Measurements from ENCODE around the gene ZCCHC24. TPM values are rescaled to one million over a fixed set of nuclear protein-coding genes. Genes with fewer than 3 reads are reported as not detected.

The ZCCHC24 gene
- total RNA-seq, 2 experiments from 2014 or later, result 0.53 to 0.75 TPM

GRCh38 chr10:79483948-79484347, 38.5 kb upstream of the ZCCHC24 start:
- Mint-ChIP-seq H3K27ac (no peak overlapping the region), H3K4me3 (no peak overlapping the region), H3K9me3 (ENCODE audit: low read depth) (no peaks in the 10 kb centered on the region), H3K4me1 (no peaks in the 10 kb centered on the region), H3K36me3 (ENCODE audit: low read depth) (no peaks in the 10 kb centered on the region), H3K27me3 (peaks cover 6% of the 10 kb centered on the region)
- ChIA-PET POLR2A (no interaction called here), CTCF (no interaction called here)
- intact Hi-C loops (cut with DNase I, micrococcal nuclease), result no loop called here
- no peak for DNase-seq
- ATAC-seq, result no peak

- peaks cover 6% of the 10 kb centered on the region for H3K27me3 Mint-ChIP-seq
- ATAC-seq, result no peak
- H3K27ac Mint-ChIP-seq, result no peak overlapping the region
- no peak for DNase-seq
- H3K9me3 Mint-ChIP-seq (ENCODE audit: low read depth), result no peaks in the 10 kb centered on the region
- H3K4me3 Mint-ChIP-seq, result no peak overlapping the region
- no peaks in the 10 kb centered on the region for H3K36me3 Mint-ChIP-seq (ENCODE audit: low read depth)
- no peaks in the 10 kb centered on the region for H3K4me1 Mint-ChIP-seq
- CTCF ChIA-PET, result interaction anchor here (1.4 kb wide), 1 partner anchor 16 kb away, joined by 4 read pairs; no protein-coding TSS in a partner anchor
- POLR2A ChIA-PET, result no interaction called here
- intact Hi-C loops (cut with DNase I, micrococcal nuclease), result no loop called here
Observed at GRCh38 chr10:79483299-79483698, 37.9 kb upstream of the ZCCHC24 start.

GRCh38 chr10:79482741-79483140, 37.3 kb upstream of the ZCCHC24 start:
- no peaks in the 10 kb centered on the region for H3K4me1 Mint-ChIP-seq
- POLR2A ChIA-PET, result no interaction called here
- no peaks in the 10 kb centered on the region for H3K36me3 Mint-ChIP-seq (ENCODE audit: low read depth)

GRCh38 chr10:79482304-79482703, 36.9 kb upstream of the ZCCHC24 start:
- Mint-ChIP-seq H3K4me1 (no peaks in the 10 kb centered on the region), H3K9me3 (ENCODE audit: low read depth) (no peaks in the 10 kb centered on the region), H3K27ac (no peak overlapping the region), H3K27me3 (peaks cover 10% of the 10 kb centered on the region), H3K4me3 (no peak overlapping the region), H3K36me3 (ENCODE audit: low read depth) (no peaks in the 10 kb centered on the region)
- ChIA-PET POLR2A (no interaction called here), CTCF (interaction anchor here (1.4 kb wide), 1 partner anchor 15 kb away, joined by 4 read pairs; no protein-coding TSS in a partner anchor)
- DNase-seq (no peak), ATAC-seq (no peak)
- intact Hi-C loops (cut with DNase I, micrococcal nuclease), result no loop called here

More at GRCh38 chr10:79482741-79483140, 37.3 kb upstream of the ZCCHC24 start:
- CTCF ChIA-PET, result interaction anchor here (1.4 kb wide), 1 partner anchor 15 kb away, joined by 4 read pairs; no protein-coding TSS in a partner anchor
- DNase-seq (no peak), ATAC-seq (no peak)
- H3K27ac Mint-ChIP-seq, result no peak overlapping the region
- intact Hi-C loops (cut with DNase I, micrococcal nuclease), result no loop called here
- peaks cover 6% of the 10 kb centered on the region for H3K27me3 Mint-ChIP-seq
- H3K4me3 Mint-ChIP-seq, result no peak overlapping the region
- no peaks in the 10 kb centered on the region for H3K9me3 Mint-ChIP-seq (ENCODE audit: low read depth)

GRCh38 chr10:79479283-79479909, 34.0 kb upstream of the ZCCHC24 start:
- Mint-ChIP-seq H3K9me3 (ENCODE audit: low read depth) (no peaks in the 10 kb centered on the region), H3K27me3 (peaks cover 10% of the 10 kb centered on the region), H3K4me3 (no peak overlapping the region), H3K27ac (no peak overlapping the region), H3K4me1 (no peaks in the 10 kb centered on the region), H3K36me3 (ENCODE audit: low read depth) (no peaks in the 10 kb centered on the region)
- POLR2A ChIA-PET, result no interaction called here
- intact Hi-C loops (cut with DNase I, micrococcal nuclease), result no loop called here
- no peak for DNase-seq
- ATAC-seq, result no peak
- CTCF ChIA-PET, result interaction anchor here (0.7 to 1.6 kb wide), 3 partner anchors 11 to 308 kb away, joined by 3 to 5 read pairs (median 4); no protein-coding TSS in a partner anchor

GRCh38 chr10:79477456-79477855, 32.0 kb upstream of the ZCCHC24 start:
- POLR2A ChIA-PET, result no interaction called here
- CTCF ChIA-PET, result interaction anchor here (1.4 kb wide), 1 partner anchor 9 kb away, joined by 7 read pairs; no protein-coding TSS in a partner anchor
- Mint-ChIP-seq H3K27ac (no peak overlapping the region), H3K36me3 (ENCODE audit: low read depth) (no peaks in the 10 kb centered on the region), H3K4me1 (no peaks in the 10 kb centered on the region), H3K27me3 (peaks cover 14% of the 10 kb centered on the region), H3K9me3 (ENCODE audit: low read depth) (no peaks in the 10 kb centered on the region), H3K4me3 (no peak overlapping the region)
- DNase-seq, result no peak
- ATAC-seq, result no peak
- intact Hi-C loops (cut with DNase I, micrococcal nuclease), result no loop called here

GRCh38 chr10:79476645-79477044, 31.2 kb upstream of the ZCCHC24 start:
- intact Hi-C loops (cut with DNase I, micrococcal nuclease), result no loop called here
- Mint-ChIP-seq H3K27ac (no peak overlapping the region), H3K4me3 (no peak overlapping the region), H3K9me3 (ENCODE audit: low read depth) (no peaks in the 10 kb centered on the region), H3K36me3 (ENCODE audit: low read depth) (no peaks in the 10 kb centered on the region), H3K27me3 (peaks cover 14% of the 10 kb centered on the region), H3K4me1 (no peaks in the 10 kb centered on the region)
- ChIA-PET CTCF (interaction anchor here (0.9 to 1.5 kb wide), 4 partner anchors 9 to 19 kb away, joined by 3 to 7 read pairs (median 4); no protein-coding TSS in a partner anchor), POLR2A (no interaction called here)
- DNase-seq, result no peak
- no peak for ATAC-seq

- ChIA-PET CTCF (interaction anchor here (0.8 to 1.5 kb wide), 4 partner anchors 11 to 101 kb away, joined by 3 to 4 read pairs (median 3); no protein-coding TSS in a partner anchor), POLR2A (interaction anchor here (0.7 kb wide), 1 partner anchor 85 kb away, joined by 3 read pairs; no protein-coding TSS in a partner anchor)
- DNase-seq (no peak), ATAC-seq (no peak)
- no peaks in the 10 kb centered on the region for H3K4me1 Mint-ChIP-seq
- intact Hi-C loops (cut with DNase I, micrococcal nuclease), result no loop called here
- no peaks in the 10 kb centered on the region for H3K9me3 Mint-ChIP-seq (ENCODE audit: low read depth)
- peaks cover 16% of the 10 kb centered on the region for H3K27me3 Mint-ChIP-seq
- no peaks in the 10 kb centered on the region for H3K36me3 Mint-ChIP-seq (ENCODE audit: low read depth)
- H3K27ac Mint-ChIP-seq, result no peak overlapping the region
- H3K4me3 Mint-ChIP-seq, result no peak overlapping the region
Observed at GRCh38 chr10:79475877-79476276, 30.5 kb upstream of the ZCCHC24 start.

- H3K27me3 Mint-ChIP-seq, result peaks cover 16% of the 10 kb centered on the region
- no peak for ATAC-seq
- no peaks in the 10 kb centered on the region for H3K9me3 Mint-ChIP-seq (ENCODE audit: low read depth)
- no peak for DNase-seq
- CTCF ChIA-PET, result interaction anchor here (0.8 to 1.4 kb wide), 2 partner anchors 13 to 100 kb away, joined by 3 to 4 read pairs; no protein-coding TSS in a partner anchor
- H3K36me3 Mint-ChIP-seq (ENCODE audit: low read depth), result no peaks in the 10 kb centered on the region
- H3K4me3 Mint-ChIP-seq, result no peak overlapping the region
- intact Hi-C loops (cut with DNase I, micrococcal nuclease), result no loop called here
- POLR2A ChIA-PET, result interaction anchor here (0.7 kb wide), 1 partner anchor 85 kb away, joined by 3 read pairs; no protein-coding TSS in a partner anchor
- H3K27ac Mint-ChIP-seq, result no peak overlapping the region
- no peaks in the 10 kb centered on the region for H3K4me1 Mint-ChIP-seq
Observed at GRCh38 chr10:79475119-79475653, 29.8 kb upstream of the ZCCHC24 start.

GRCh38 chr10:79473496-79474095, 28.2 kb upstream of the ZCCHC24 start:
- H3K4me1 Mint-ChIP-seq, result no peaks in the 10 kb centered on the region
- peaks cover 12% of the 10 kb centered on the region for H3K27me3 Mint-ChIP-seq
- H3K36me3 Mint-ChIP-seq (ENCODE audit: low read depth), result no peaks in the 10 kb centered on the region
- intact Hi-C loops (cut with DNase I, micrococcal nuclease), result no loop called here
- POLR2A ChIA-PET, result no interaction called here
- CTCF ChIA-PET, result interaction anchor here (1.4 kb wide), 1 partner anchor 12 kb away, joined by 4 read pairs; no protein-coding TSS in a partner anchor
- no peak for ATAC-seq
- no peak overlapping the region for H3K4me3 Mint-ChIP-seq
- H3K27ac Mint-ChIP-seq, result no peak overlapping the region
- no peak for DNase-seq
- no peaks in the 10 kb centered on the region for H3K9me3 Mint-ChIP-seq (ENCODE audit: low read depth)

GRCh38 chr10:79472951-79473350, 27.5 kb upstream of the ZCCHC24 start:
- CTCF ChIA-PET, result interaction anchor here (1.4 kb wide), 1 partner anchor 11 kb away, joined by 4 read pairs; no protein-coding TSS in a partner anchor

More at GRCh38 chr10:79472951-79473350, 27.5 kb upstream of the ZCCHC24 start:
- DNase-seq (no peak), ATAC-seq (no peak)
- Mint-ChIP-seq H3K9me3 (ENCODE audit: low read depth) (no peaks in the 10 kb centered on the region), H3K27me3 (peaks cover 12% of the 10 kb centered on the region), H3K36me3 (ENCODE audit: low read depth) (no peaks in the 10 kb centered on the region), H3K4me1 (no peaks in the 10 kb centered on the region), H3K27ac (no peak overlapping the region), H3K4me3 (no peak overlapping the region)
- POLR2A ChIA-PET, result no interaction called here
- intact Hi-C loops (cut with DNase I, micrococcal nuclease), result no loop called here
